GM12873 (cell line): ENCODE results near the gene USP30.

ENCODE experiments used
- TF ChIP-seq, protein P1 (sequence below): IDR thresholded peaks from 2 replicates; pipeline ENCODE4 v1.5.1; 2012; ENCODE audit warnings: low read depth, mild to moderate bottlenecking, moderate library complexity, low read length, control low read depth; ENCODE audit not compliant: insufficient read depth; ENCODE audit errors: missing control alignments

USP30 gene

GRCh38 chr12:109058773-109059172 is 6.4 kb downstream of the USP30 start:
- TF ChIP-seq, protein P1, sequence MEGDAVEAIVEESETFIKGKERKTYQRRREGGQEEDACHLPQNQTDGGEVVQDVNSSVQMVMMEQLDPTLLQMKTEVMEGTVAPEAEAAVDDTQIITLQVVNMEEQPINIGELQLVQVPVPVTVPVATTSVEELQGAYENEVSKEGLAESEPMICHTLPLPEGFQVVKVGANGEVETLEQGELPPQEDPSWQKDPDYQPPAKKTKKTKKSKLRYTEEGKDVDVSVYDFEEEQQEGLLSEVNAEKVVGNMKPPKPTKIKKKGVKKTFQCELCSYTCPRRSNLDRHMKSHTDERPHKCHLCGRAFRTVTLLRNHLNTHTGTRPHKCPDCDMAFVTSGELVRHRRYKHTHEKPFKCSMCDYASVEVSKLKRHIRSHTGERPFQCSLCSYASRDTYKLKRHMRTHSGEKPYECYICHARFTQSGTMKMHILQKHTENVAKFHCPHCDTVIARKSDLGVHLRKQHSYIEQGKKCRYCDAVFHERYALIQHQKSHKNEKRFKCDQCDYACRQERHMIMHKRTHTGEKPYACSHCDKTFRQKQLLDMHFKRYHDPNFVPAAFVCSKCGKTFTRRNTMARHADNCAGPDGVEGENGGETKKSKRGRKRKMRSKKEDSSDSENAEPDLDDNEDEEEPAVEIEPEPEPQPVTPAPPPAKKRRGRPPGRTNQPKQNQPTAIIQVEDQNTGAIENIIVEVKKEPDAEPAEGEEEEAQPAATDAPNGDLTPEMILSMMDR = no peak

DNA sequence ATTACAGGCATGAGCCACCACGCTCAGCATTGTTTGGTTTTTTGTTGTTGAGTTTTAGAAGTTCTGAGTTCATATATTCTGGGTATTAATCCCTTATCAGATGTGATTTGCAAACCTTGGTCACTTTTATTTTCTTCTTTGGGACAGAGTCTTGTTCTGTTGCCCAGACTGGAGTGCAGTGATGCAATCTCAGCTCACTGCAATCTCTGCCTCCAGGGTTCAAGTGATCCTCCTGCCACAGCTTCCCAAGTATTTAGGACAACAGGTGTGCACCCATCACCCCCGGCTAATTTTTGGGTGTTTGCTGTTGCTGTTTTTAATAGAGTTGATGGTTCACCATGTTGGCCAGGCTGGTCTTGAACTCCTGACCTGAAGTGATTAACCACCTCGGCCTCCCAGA is 11.8 kb downstream of the USP30 start:
- TF ChIP-seq, protein P1 = no peak

GRCh38 chr12:109065154-109065852 is 12.9 kb downstream of the USP30 start:
- TF ChIP-seq, protein P1 = no peak

GRCh38 chr12:109065853-109066193 is 13.4 kb downstream of the USP30 start:
- TF ChIP-seq, protein P1 = no peak

DNA sequence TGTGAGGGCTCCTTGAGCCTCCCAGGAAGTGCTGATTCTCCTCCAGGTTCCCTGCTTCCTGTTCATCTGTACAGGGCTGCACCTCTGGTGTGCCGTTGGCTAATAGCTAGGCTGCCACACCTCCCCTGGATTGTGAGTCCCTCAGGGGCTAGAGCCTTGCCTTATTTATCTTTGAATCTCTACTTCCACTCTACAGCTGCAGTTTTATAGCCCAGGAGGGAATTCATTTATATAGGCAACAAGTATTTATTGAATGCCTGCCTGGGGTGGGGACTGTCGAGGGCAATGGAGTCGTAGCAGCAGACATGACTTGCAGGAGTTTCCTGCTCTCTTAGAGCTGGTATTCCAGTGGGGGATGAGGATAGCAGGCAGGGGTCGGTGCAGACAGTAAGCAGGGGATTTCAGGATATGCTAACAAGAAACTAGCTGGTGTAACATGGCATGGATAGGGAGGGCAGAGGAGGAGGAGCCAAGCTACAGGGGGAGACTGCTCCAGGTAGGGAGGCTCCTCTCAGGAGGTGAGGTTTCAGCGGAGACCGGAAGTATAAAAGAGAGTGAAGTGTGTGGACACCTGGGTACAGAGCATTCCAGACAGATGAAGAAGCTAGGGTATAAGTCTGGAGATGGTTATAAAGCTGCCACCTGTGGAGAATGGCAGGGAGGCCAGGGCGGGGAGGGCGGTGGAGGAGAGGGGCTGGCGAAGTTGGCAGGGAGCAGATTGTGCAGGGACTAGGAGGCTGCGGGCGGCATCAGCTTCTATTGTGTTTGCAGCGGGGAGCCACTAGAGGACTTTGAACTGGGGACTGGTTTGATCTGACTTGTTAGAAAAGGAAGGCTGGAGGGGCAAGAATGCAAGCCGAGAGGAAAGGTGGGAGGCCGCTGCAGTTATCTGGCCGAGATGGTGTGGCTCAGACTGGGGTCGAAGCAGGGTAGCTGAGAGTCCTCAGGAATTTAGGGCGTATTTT is 17.2 kb downstream of the USP30 start:
- TF ChIP-seq, protein P1 = no peak

GRCh38 chr12:109074866-109075265 is 22.5 kb downstream of the USP30 start:
- TF ChIP-seq, protein P1 = no peak

DNA sequence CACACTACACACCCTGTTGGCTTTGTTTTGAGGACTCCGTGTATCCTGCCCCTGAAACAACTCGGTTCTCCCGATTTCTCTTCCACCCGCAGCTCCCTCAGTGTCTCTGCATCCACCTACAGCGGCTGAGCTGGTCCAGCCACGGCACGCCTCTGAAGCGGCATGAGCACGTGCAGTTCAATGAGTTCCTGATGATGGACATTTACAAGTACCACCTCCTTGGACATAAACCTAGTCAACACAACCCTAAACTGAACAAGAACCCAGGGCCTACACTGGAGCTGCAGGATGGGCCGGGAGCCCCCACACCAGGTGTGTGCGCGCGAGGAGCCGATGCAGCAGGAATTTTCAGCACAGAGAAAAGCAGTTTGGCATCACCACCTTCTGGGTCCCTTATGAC is 30.4 kb downstream of the USP30 start:
- TF ChIP-seq, protein P1 = no peak
